Left ventricle myocardium inferior (tissue), 1 donor: ENCODE data around the gene DCP1B. TPM values are rescaled to one million over a fixed set of nuclear protein-coding genes. Genes with fewer than 3 reads are reported as not detected.

Experiments used
- DNase-seq: peaks from one replicate; pipeline ENCODE4 v3.0.0-alpha.2; 2020
- H3K27ac ChIP-seq: fragments of 200-600 bp; replicated peaks from 2 replicates; pipeline ENCODE4 v1.8.0; 2021
- H3K27me3 ChIP-seq: fragments of 200-600 bp; 2 replicates; pipeline ENCODE4 v1.8.0; 2021; ENCODE audit warnings: low read depth
- H3K36me3 ChIP-seq: fragments of 200-600 bp; 2 replicates; pipeline ENCODE4 v1.8.0; 2021
- H3K4me1 ChIP-seq: fragments of 200-600 bp; 2 replicates; pipeline ENCODE4 v1.8.0; 2021
- H3K4me3 ChIP-seq: fragments of 200-600 bp; 2 replicates; pipeline ENCODE4 v1.8.0; 2021; ENCODE audit warnings: mild to moderate bottlenecking, moderate library complexity
- H3K9me3 ChIP-seq: fragments of 200-600 bp; replicated peaks from 2 replicates; pipeline ENCODE4 v1.8.0; 2021
- CTCF ChIP-seq: fragments of 200-600 bp; IDR thresholded peaks from 2 replicates; pipeline ENCODE4 v1.8.0; 2021; ENCODE audit warnings: antibody characterized with exemption, mild to moderate bottlenecking, borderline replicate concordance
- intact Hi-C: fragments of 100-400 bp; cut with micrococcal nuclease; formaldehyde crosslinking; loops from one replicate; pipeline ENCODE4 v1.11.0; 2022
- total RNA-seq: library from RNA; stranded (reverse); fragmentation: NEBNext Ultra II Directional; extraction: Animal tissue kit (Norgen Biotek cat#: 25700); gene quantifications from one replicate; pipeline ENCODE4 v1.2.1, GENCODE V29; 2021
- donor health status: DM: no; HTN: yes; CAD: no; lungs with severe emphysema.

The DCP1B gene
- total RNA-seq, 1 donor from 2014 or later, result 1.7 TPM

GRCh38 chr12:1915082-1915968, 88.9 kb downstream of the DCP1B start:
- intact Hi-C loops, result no loop called here
- H3K27ac ChIP-seq, result no peak overlapping the region
- peaks cover 10% of the 10 kb centered on the region for H3K27me3 ChIP-seq
- TF ChIP-seq CTCF, result no peak
- DNase-seq, result no peak
- no peaks in the 10 kb centered on the region for H3K9me3 ChIP-seq
- no peaks in the 10 kb centered on the region for H3K36me3 ChIP-seq
- H3K4me1 ChIP-seq, result peaks cover 16% of the 10 kb centered on the region
- H3K4me3 ChIP-seq, result no peak overlapping the region

GRCh38 chr12:1914114-1914911, 89.9 kb downstream of the DCP1B start:
- peaks cover 16% of the 10 kb centered on the region for H3K4me1 ChIP-seq
- no peak for TF ChIP-seq CTCF
- peaks cover 19% of the 10 kb centered on the region for H3K27me3 ChIP-seq
- no peaks in the 10 kb centered on the region for H3K9me3 ChIP-seq
- H3K27ac ChIP-seq, result no peak overlapping the region
- no peaks in the 10 kb centered on the region for H3K36me3 ChIP-seq
- DNase-seq, result no peak
- intact Hi-C loops, result no loop called here
- no peak overlapping the region for H3K4me3 ChIP-seq

GRCh38 chr12:1913377-1914113, 90.7 kb downstream of the DCP1B start:
- H3K4me3 ChIP-seq, result no peak overlapping the region
- no peak for TF ChIP-seq CTCF
- H3K9me3 ChIP-seq, result no peaks in the 10 kb centered on the region
- intact Hi-C loops, result no loop called here
- H3K27ac ChIP-seq, result no peak overlapping the region
- peaks cover 16% of the 10 kb centered on the region for H3K4me1 ChIP-seq
- no peak for DNase-seq
- peaks cover 19% of the 10 kb centered on the region for H3K27me3 ChIP-seq
- no peaks in the 10 kb centered on the region for H3K36me3 ChIP-seq

- Histone ChIP-seq H3K36me3 (no peaks in the 10 kb centered on the region), H3K9me3 (no peaks in the 10 kb centered on the region), H3K4me1 (peaks cover 20% of the 10 kb centered on the region), H3K4me3 (no peak overlapping the region), H3K27me3 (peaks cover 25% of the 10 kb centered on the region), H3K27ac (no peak overlapping the region)
- DNase-seq, result no peak
- intact Hi-C loops, result no loop called here
- no peak for TF ChIP-seq CTCF
Observed at GRCh38 chr12:1912580-1913376, 91.5 kb downstream of the DCP1B start.
